Endothelial cell of umbilical vein (primary cell): ENCODE measurements around the gene STOML1. TPM values are rescaled to one million over a fixed set of nuclear protein-coding genes. Genes with fewer than 3 reads are reported as not detected.

Experiments
- BruUV-seq: library from RNA; stranded (reverse); fragments of 400-500 nt; replicated peaks from 2 replicates; lab custom pipeline; 2021; lab: Mats Ljungman, UMichigan
- CTCF ChIA-PET: fragments of 300-600, 350-600 bp; sonication (Branson Sonifier 250); formaldehyde crosslinking; loops from one replicate; lab custom pipeline; 2021; ENCODE audit warnings: antibody characterized with exemption, inconsistent platforms; lab: Charles Lee
- POLR2A ChIA-PET: fragments of 300-600, 350-600 bp; sonication (Branson Sonifier 250); formaldehyde crosslinking; loops from one replicate; lab custom pipeline; 2021; ENCODE audit warnings: antibody characterized with exemption, inconsistent platforms; lab: Charles Lee
- DNase-seq: peaks from one replicate; pipeline ENCODE4 v3.0.0-alpha.2; 2011; ENCODE audit warnings: low read depth, low spot score
- FAIRE-seq: peaks from 2 replicates; lab custom pipeline; 2011; peaks lifted over from hg19 to GRCh38; lab: Jason Lieb, UNC
- H2AFZ ChIP-seq: 2 replicates; pipeline ENCODE4 v1.6.0; 2012; ENCODE audit warnings: low read depth, low read length, control low read depth, inconsistent platforms
- H3K27ac ChIP-seq: 2 replicates; pipeline ENCODE4 v1.5.1; 2011; ENCODE audit warnings: low read depth, mild to moderate bottlenecking, control low read depth, low read length, moderate library complexity; ENCODE audit not compliant: insufficient read depth
- H3K27me3 ChIP-seq, 2 experiments: 2 replicates each; pipeline versions ENCODE4 v1.6.0 to v1.6.1; 2011; ENCODE audit warnings: low read length in 2 of 2, mixed read lengths in 1 of 2; ENCODE audit not compliant: control insufficient read depth in 2 of 2, insufficient read depth in 2 of 2
- H3K36me3 ChIP-seq, 2 experiments: 2 replicates in 1 of 2; 3 replicates in 1 of 2; pipeline ENCODE4 v1.5.1; 2011; ENCODE audit warnings: low read length in 2 of 2, mild to moderate bottlenecking in 1 of 2, moderate library complexity in 1 of 2; ENCODE audit not compliant: control insufficient read depth in 2 of 2, insufficient read depth in 2 of 2; ENCODE audit errors: extremely low read depth in 1 of 2
- H3K4me1 ChIP-seq: 3 replicates; pipeline ENCODE4 v1.5.1; 2011; ENCODE audit warnings: mild to moderate bottlenecking, low read length; ENCODE audit not compliant: control insufficient read depth, insufficient read depth; ENCODE audit errors: extremely low read depth
- H3K4me2 ChIP-seq: 2 replicates; pipeline ENCODE4 v1.6.1; 2011; ENCODE audit warnings: low read length, control low read depth, mixed read lengths; ENCODE audit not compliant: insufficient read depth
- H3K4me3 ChIP-seq, 3 experiments: fragments of 200-600 bp in 1 of 3; sonication (generic), shearing (Covaris generic) in 1 of 3; replicated peaks in 1 of 3; 2 replicates each; pipeline ENCODE4 v1.5.1; 2011 to 2016; ENCODE audit warnings: control low read depth in 3 of 3, low read length in 3 of 3, mild to moderate bottlenecking in 2 of 3, inconsistent platforms in 1 of 3, low read depth in 1 of 3, moderate library complexity in 1 of 3; ENCODE audit not compliant: insufficient read depth in 1 of 3
- H3K79me2 ChIP-seq: 2 replicates; pipeline ENCODE4 v1.6.0; 2012; ENCODE audit warnings: low read length, inconsistent platforms; ENCODE audit not compliant: control insufficient read depth, insufficient read depth
- H3K9ac ChIP-seq: replicated peaks from 2 replicates; pipeline ENCODE3; 2011; ENCODE audit warnings: low read length, control low read depth; ENCODE audit not compliant: insufficient read depth; ENCODE audit errors: extremely low read depth
- H3K9me1 ChIP-seq: replicated peaks from 3 replicates; pipeline ENCODE4 v1.6.0; 2011; ENCODE audit warnings: mild to moderate bottlenecking, low read length; ENCODE audit not compliant: control insufficient read depth, insufficient read depth; ENCODE audit errors: extremely low read depth
- H3K9me3 ChIP-seq: replicated peaks from 2 replicates; pipeline ENCODE4 v1.5.1; 2012; ENCODE audit warnings: low read length, inconsistent platforms; ENCODE audit not compliant: control insufficient read depth, insufficient read depth
- H4K20me1 ChIP-seq: replicated peaks from 2 replicates; pipeline ENCODE3; 2011; ENCODE audit warnings: mild to moderate bottlenecking, low read length; ENCODE audit not compliant: control insufficient read depth, insufficient read depth; ENCODE audit errors: extremely low read depth
- CTCF ChIP-seq, 2 donors: IDR thresholded peaks; 1 replicate in 1 of 2; 2 replicates in 1 of 2; pipeline ENCODE4 v1.5.1; 2011; ENCODE audit warnings: low read length in 2 of 2, mild to moderate bottlenecking in 2 of 2, moderate library complexity in 2 of 2, control low read depth in 1 of 2, inconsistent platforms in 1 of 2, low read depth in 1 of 2; ENCODE audit not compliant: insufficient read depth in 1 of 2; ENCODE audit errors: extremely low read depth in 1 of 2
- EZH2 ChIP-seq: IDR thresholded peaks from 2 replicates; pipeline ENCODE4 v1.6.1; 2012; ENCODE audit warnings: borderline replicate concordance, low read depth, mild to moderate bottlenecking, moderate library complexity, low read length, inconsistent platforms; ENCODE audit not compliant: severe bottlenecking
- JUN ChIP-seq: IDR thresholded peaks from 2 replicates; pipeline ENCODE4 v1.6.1; 2011; ENCODE audit warnings: borderline replicate concordance, low read depth; ENCODE audit not compliant: insufficient read length, insufficient read depth
- MAX ChIP-seq: IDR thresholded peaks from 2 replicates; pipeline ENCODE4 v1.6.1; 2011; ENCODE audit not compliant: insufficient read depth, insufficient read length
- MYC ChIP-seq: IDR thresholded peaks from one replicate; pipeline ENCODE4 v1.6.1; 2011; ENCODE audit warnings: mild to moderate bottlenecking, low read depth, low read length
- POLR2A ChIP-seq: IDR thresholded peaks from 2 replicates; pipeline ENCODE4 v1.6.1; 2012; ENCODE audit warnings: low read depth, mild to moderate bottlenecking, control low read depth, low read length
- POLR2AphosphoS5 ChIP-seq: IDR thresholded peaks from 2 replicates; pipeline ENCODE4 v1.6.1; 2012; ENCODE audit warnings: low read depth, mild to moderate bottlenecking, control low read depth, low read length, moderate library complexity; ENCODE audit not compliant: insufficient read depth
- dilution Hi-C: fragments of 300-500 bp; cut with MboI; formaldehyde crosslinking; loops from one replicate; pipeline ENCODE4 v1.15.0; 2019; ENCODE audit warnings: low sequenced_read_pairs; ENCODE audit not compliant: extremely low pct_ligation_motif_present
- intact Hi-C: fragments of 100-400 bp; cut with micrococcal nuclease; formaldehyde crosslinking; loops from one replicate; pipeline ENCODE4 v1.10.0; 2022
- polyA plus RNA-seq, 4 experiments: library from polyadenylated mRNA; depleted of rRNA in 3 of 4; stranded (reverse) in 3 of 4; unstranded in 1 of 4; fragments of >200 nt; gene quantifications; 2 replicates each; pipeline versions ENCODE4 v1.2.1 to v1.2.3, GENCODE V29; 2011 to 2012; ENCODE audit warnings: missing spikeins in 1 of 4
- total RNA-seq: library from RNA; stranded (reverse); gene quantifications from 2 replicates; pipeline ENCODE4 v1.2.3, GENCODE V29; 2021

The STOML1 gene
- total and polyA plus RNA-seq, 2 donors (not counting 3 experiments of a cell fraction or from before 2014, with no cell fraction given): 12.9 to 15.4 TPM

- H3K79me2 ChIP-seq: no peaks in the 10 kb centered on the region
- no peak overlapping the region for H2AFZ ChIP-seq
- dilution Hi-C loops (no loop called here), intact Hi-C loops (no loop called here)
- no peak for FAIRE-seq
- no peak overlapping the region for H3K4me2 ChIP-seq
- no peaks in the 10 kb centered on the region for H3K9me1 ChIP-seq
- no peaks in the 10 kb centered on the region for H3K27me3 ChIP-seq
- H3K4me3 ChIP-seq: no peak overlapping the region
- no peaks in the 10 kb centered on the region for H3K36me3 ChIP-seq
- no TSS peak for BruUV-seq
- no peaks in the 10 kb centered on the region for H3K9me3 ChIP-seq
- H3K27ac ChIP-seq: no peak overlapping the region
- H3K4me1 ChIP-seq: no peaks in the 10 kb centered on the region
- H4K20me1 ChIP-seq: no peaks in the 10 kb centered on the region
- no peak overlapping the region for H3K9ac ChIP-seq
- DNase-seq: no peak
- TF ChIP-seq EZH2: no peak
- TF ChIP-seq POLR2A: no peak
- CTCF ChIA-PET: interaction anchor here (1.3 to 1.4 kb wide), 2 partner anchors 15 to 70 kb away, joined by 3 read pairs; no protein-coding TSS in a partner anchor
- POLR2A ChIA-PET: no interaction called here
Measured at GRCh38 chr15:73944161-73945129, 47.6 kb downstream of the STOML1 start.

- no peak for DNase-seq
- intact Hi-C loops (no loop called here), dilution Hi-C loops (no loop called here)
- ChIA-PET POLR2A (no interaction called here), CTCF (interaction anchor here (1.4 kb wide), 1 partner anchor 14 kb away, joined by 3 read pairs; no protein-coding TSS in a partner anchor)
- Histone ChIP-seq H4K20me1 (no peaks in the 10 kb centered on the region), H3K9ac (no peak overlapping the region), H3K4me1 (no peaks in the 10 kb centered on the region), H3K36me3 (no peaks in the 10 kb centered on the region), H3K27me3 (no peaks in the 10 kb centered on the region), H3K9me3 (no peaks in the 10 kb centered on the region), H3K9me1 (no peaks in the 10 kb centered on the region), H3K4me3 (no peak overlapping the region), H3K27ac (no peak overlapping the region), H3K4me2 (no peak overlapping the region), H2AFZ (no peak overlapping the region), H3K79me2 (no peaks in the 10 kb centered on the region)
- TF ChIP-seq POLR2AphosphoS5 (no peak), EZH2 (no peak), CTCF (IDR thresholded peaks at IDR 0.05; ENCODE audit: extremely low read depth in 1 of 2, insufficient read depth in 1 of 2, low read depth in 1 of 2, low read length in 2 of 2) (no peak), MAX (no peak), JUN (no peak), MYC (no peak)
- BruUV-seq: no TSS peak
- FAIRE-seq: no peak
Measured at GRCh38 chr15:73942751-73943270, 49.3 kb downstream of the STOML1 start.
